Measurements from ENCODE around the gene PTPRD.

Gene PTPRD

DNA sequence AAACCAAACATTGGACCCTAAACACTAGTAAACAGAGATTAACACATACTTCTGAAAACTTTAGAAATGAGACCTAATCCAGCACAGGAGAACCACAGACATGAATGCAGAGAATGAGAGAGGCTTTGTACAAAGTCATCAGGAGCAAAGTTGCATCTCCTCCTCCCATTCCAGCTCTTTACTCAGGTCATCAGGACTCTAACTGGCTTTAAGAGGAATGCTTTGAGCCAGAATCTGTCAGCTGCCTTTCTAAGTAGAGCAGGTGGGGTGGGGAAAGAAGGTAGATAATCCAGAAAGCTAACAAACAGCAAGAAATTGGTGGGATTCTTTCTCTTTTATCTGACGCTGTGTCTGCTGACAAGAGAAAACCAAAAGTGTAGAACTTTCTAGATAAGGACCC, 2230.5 kb downstream of the PTPRD start:
- H3K36me3 ChIP-seq (ENCODE audit: insufficient read depth, low read length): no peaks in the 10 kb centered on the region
- H3K4me3 ChIP-seq (ENCODE audit: low read length): no peak overlapping the region
- H2AFZ ChIP-seq (ENCODE audit: low read depth, low read length): no peak overlapping the region
- H3K4me1 ChIP-seq (ENCODE audit: insufficient read depth, low read length): no peaks in the 10 kb centered on the region
- H3K27me3 ChIP-seq (ENCODE audit: insufficient read depth, low read length): no peaks in the 10 kb centered on the region
- no peaks in the 10 kb centered on the region for H3K9me3 ChIP-seq (ENCODE audit: low read length)

GRCh38 chr9:8381601-8382000, 2231.2 kb downstream of the PTPRD start:
- H3K9me3 ChIP-seq (ENCODE audit: low read length): no peaks in the 10 kb centered on the region

DNA sequence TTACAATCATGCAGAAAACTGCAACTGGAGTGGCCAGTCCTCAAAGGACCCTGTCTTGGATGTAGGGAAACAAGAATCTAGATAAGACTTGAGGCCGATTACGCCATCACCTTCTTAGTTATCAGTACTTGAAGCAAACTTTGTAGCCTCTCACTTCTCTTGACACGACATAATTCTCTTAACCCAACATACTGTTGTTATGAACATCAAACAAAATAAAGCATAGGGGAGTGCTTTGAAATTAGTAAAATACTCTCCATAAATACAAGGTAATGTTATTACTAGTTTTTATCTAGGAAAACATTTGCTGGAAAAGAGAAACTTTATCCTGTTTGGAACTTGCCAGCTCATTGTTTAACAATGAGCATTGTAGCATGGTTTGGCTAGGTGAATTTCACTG, 2238.3 kb downstream of the PTPRD start:
- no peak overlapping the region for H2AFZ ChIP-seq (ENCODE audit: low read depth, low read length)
- H3K27me3 ChIP-seq (ENCODE audit: insufficient read depth, low read length): no peaks in the 10 kb centered on the region
- H3K4me1 ChIP-seq (ENCODE audit: insufficient read depth, low read length): peaks cover 6% of the 10 kb centered on the region
- peaks cover 11% of the 10 kb centered on the region for H3K36me3 ChIP-seq (ENCODE audit: insufficient read depth, low read length)
- H3K4me3 ChIP-seq (ENCODE audit: low read length): no peak overlapping the region
- no peaks in the 10 kb centered on the region for H3K9me3 ChIP-seq (ENCODE audit: low read length)

More at GRCh38 chr9:8381601-8382000, 2231.2 kb downstream of the PTPRD start:
- no peaks in the 10 kb centered on the region for H3K27me3 ChIP-seq (ENCODE audit: insufficient read depth, low read length)
- H2AFZ ChIP-seq (ENCODE audit: low read depth, low read length): no peak overlapping the region
- H3K36me3 ChIP-seq (ENCODE audit: insufficient read depth, low read length): no peaks in the 10 kb centered on the region
- H3K4me3 ChIP-seq (ENCODE audit: low read length): no peak overlapping the region
- H3K4me1 ChIP-seq (ENCODE audit: insufficient read depth, low read length): no peaks in the 10 kb centered on the region

DNA sequence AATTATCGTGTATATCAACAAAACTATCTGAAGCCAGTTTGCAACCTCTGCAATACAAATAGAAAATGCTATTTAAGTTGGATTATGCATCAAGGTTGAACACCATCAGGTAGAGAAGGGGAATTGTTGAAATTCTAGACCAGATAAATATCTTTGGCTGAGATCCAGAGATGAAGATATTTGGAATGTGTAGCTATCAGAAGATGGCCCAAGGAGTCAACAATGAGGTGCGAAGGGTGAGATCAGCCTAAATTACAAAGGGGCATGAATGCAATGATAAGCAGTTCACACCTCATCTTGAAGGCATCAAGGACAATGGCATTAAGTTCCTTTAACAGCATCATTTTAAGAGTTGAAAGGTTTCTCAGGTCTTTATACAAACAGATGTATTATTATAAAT, 2241.1 kb downstream of the PTPRD start:
- Histone ChIP-seq H3K9me3 (ENCODE audit: low read length) (no peaks in the 10 kb centered on the region), H3K4me1 (ENCODE audit: insufficient read depth, low read length) (peaks cover 8% of the 10 kb centered on the region), H3K27me3 (ENCODE audit: insufficient read depth, low read length) (no peaks in the 10 kb centered on the region), H3K36me3 (ENCODE audit: insufficient read depth, low read length) (peaks cover 11% of the 10 kb centered on the region), H3K4me3 (ENCODE audit: low read length) (no peak overlapping the region), H2AFZ (ENCODE audit: low read depth, low read length) (no peak overlapping the region)

GRCh38 chr9:8366161-8366926, 2246.5 kb downstream of the PTPRD start:
- H3K9me3 ChIP-seq (ENCODE audit: low read length): no peaks in the 10 kb centered on the region

GRCh38 chr9:8365466-8366160, 2247.2 kb downstream of the PTPRD start:
- H3K4me1 ChIP-seq (ENCODE audit: insufficient read depth, low read length): peaks cover 8% of the 10 kb centered on the region
- H3K36me3 ChIP-seq (ENCODE audit: insufficient read depth, low read length): peaks cover 5% of the 10 kb centered on the region
- H2AFZ ChIP-seq (ENCODE audit: low read depth, low read length): no peak overlapping the region
- H3K4me3 ChIP-seq (ENCODE audit: low read length): no peak overlapping the region
- H3K27me3 ChIP-seq (ENCODE audit: insufficient read depth, low read length): no peaks in the 10 kb centered on the region
- no peaks in the 10 kb centered on the region for H3K9me3 ChIP-seq (ENCODE audit: low read length)

More at GRCh38 chr9:8366161-8366926, 2246.5 kb downstream of the PTPRD start:
- no peak overlapping the region for H2AFZ ChIP-seq (ENCODE audit: low read depth, low read length)
- peaks cover 8% of the 10 kb centered on the region for H3K4me1 ChIP-seq (ENCODE audit: insufficient read depth, low read length)
- no peak overlapping the region for H3K4me3 ChIP-seq (ENCODE audit: low read length)
- peaks cover 5% of the 10 kb centered on the region for H3K36me3 ChIP-seq (ENCODE audit: insufficient read depth, low read length)
- H3K27me3 ChIP-seq (ENCODE audit: insufficient read depth, low read length): no peaks in the 10 kb centered on the region

GRCh38 chr9:8365029-8365428, 2247.8 kb downstream of the PTPRD start:
- peaks cover 5% of the 10 kb centered on the region for H3K36me3 ChIP-seq (ENCODE audit: insufficient read depth, low read length)
- H3K9me3 ChIP-seq (ENCODE audit: low read length): no peaks in the 10 kb centered on the region
- H3K4me3 ChIP-seq (ENCODE audit: low read length): no peak overlapping the region

DNA sequence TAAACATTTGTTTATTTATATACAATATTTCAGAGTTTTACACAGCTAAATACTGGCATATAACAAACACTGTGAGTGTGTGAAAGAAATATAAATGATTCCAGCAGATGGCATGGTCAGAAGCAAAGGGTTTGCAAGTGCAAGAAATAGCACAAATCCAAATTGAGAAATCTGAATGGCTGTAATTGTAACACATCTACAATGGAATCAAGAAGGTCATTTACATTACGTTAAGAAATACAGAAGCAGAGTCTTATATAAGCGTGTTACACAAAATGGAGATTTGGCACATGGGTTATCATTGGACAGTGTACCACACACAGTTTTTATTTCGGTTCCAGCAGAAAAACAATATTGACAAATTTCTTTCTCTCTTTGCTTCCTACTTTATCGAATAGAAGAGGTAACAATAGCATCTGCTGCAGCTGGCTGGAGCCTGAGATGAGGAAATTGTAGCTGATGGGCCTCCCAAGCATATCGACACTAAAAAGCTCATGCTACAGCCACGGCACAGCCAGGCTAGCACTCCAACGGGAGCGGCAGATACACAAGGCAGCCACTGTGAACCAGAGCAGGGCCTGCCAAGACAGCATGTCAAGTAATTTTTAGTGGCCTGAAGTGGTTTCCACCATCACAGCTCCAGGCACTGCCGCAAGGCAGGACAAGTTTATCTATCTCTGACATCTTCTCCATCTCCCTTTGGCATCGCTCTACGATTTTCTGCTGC, 2248.6 kb downstream of the PTPRD start:
- no peaks in the 10 kb centered on the region for H3K27me3 ChIP-seq (ENCODE audit: insufficient read depth, low read length)

More at GRCh38 chr9:8365029-8365428, 2247.8 kb downstream of the PTPRD start:
- Histone ChIP-seq H3K27me3 (ENCODE audit: insufficient read depth, low read length) (no peaks in the 10 kb centered on the region), H2AFZ (ENCODE audit: low read depth, low read length) (no peak overlapping the region), H3K4me1 (ENCODE audit: insufficient read depth, low read length) (peaks cover 8% of the 10 kb centered on the region)

GRCh38 chr9:8362250-8362649, 2250.6 kb downstream of the PTPRD start:
- H3K36me3 ChIP-seq (ENCODE audit: insufficient read depth, low read length): peaks cover 5% of the 10 kb centered on the region
- no peaks in the 10 kb centered on the region for H3K27me3 ChIP-seq (ENCODE audit: insufficient read depth, low read length)
- H3K9me3 ChIP-seq (ENCODE audit: low read length): no peaks in the 10 kb centered on the region
- H3K4me1 ChIP-seq (ENCODE audit: insufficient read depth, low read length): peaks cover 8% of the 10 kb centered on the region
- no peak overlapping the region for H2AFZ ChIP-seq (ENCODE audit: low read depth, low read length)
- no peak overlapping the region for H3K4me3 ChIP-seq (ENCODE audit: low read length)

More for the DNA sequence above, 2248.6 kb downstream of the PTPRD start:
- H3K4me3 ChIP-seq (ENCODE audit: low read length): no peak overlapping the region
- H2AFZ ChIP-seq (ENCODE audit: low read depth, low read length): no peak overlapping the region
- peaks cover 5% of the 10 kb centered on the region for H3K36me3 ChIP-seq (ENCODE audit: insufficient read depth, low read length)
- H3K9me3 ChIP-seq (ENCODE audit: low read length): no peaks in the 10 kb centered on the region
- H3K4me1 ChIP-seq (ENCODE audit: insufficient read depth, low read length): peaks cover 8% of the 10 kb centered on the region

DNA sequence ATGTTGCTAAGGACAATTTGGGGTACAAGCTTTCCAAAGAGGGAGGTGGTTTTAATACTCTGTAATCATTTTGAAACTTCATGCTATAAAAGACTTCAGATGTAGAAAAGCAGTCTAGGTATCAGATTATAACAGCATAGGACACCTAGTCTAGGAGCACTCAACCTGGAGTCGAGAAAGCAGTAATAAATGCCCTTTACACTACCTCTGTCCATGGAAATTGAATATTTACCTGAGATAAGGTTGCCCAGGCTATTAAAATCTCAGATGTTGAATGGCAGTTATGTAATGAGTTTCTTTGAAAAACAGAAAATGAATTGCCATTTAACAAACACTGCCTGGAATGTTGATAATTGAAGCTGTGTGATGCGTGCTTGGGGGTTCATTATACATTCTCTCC, 2251.4 kb downstream of the PTPRD start:
- Histone ChIP-seq H3K27me3 (ENCODE audit: insufficient read depth, low read length) (no peaks in the 10 kb centered on the region), H3K4me1 (ENCODE audit: insufficient read depth, low read length) (peaks cover 2% of the 10 kb centered on the region), H3K4me3 (ENCODE audit: low read length) (no peak overlapping the region), H3K36me3 (ENCODE audit: insufficient read depth, low read length) (peaks cover 5% of the 10 kb centered on the region), H3K9me3 (ENCODE audit: low read length) (no peaks in the 10 kb centered on the region), H2AFZ (ENCODE audit: low read depth, low read length) (no peak overlapping the region)

- Histone ChIP-seq H3K4me3 (ENCODE audit: low read length) (no peak overlapping the region), H3K9me3 (ENCODE audit: low read length) (no peaks in the 10 kb centered on the region), H3K27me3 (ENCODE audit: insufficient read depth, low read length) (no peaks in the 10 kb centered on the region), H3K4me1 (ENCODE audit: insufficient read depth, low read length) (no peaks in the 10 kb centered on the region), H2AFZ (ENCODE audit: low read depth, low read length) (no peak overlapping the region), H3K36me3 (ENCODE audit: insufficient read depth, low read length) (no peaks in the 10 kb centered on the region)
Observed at GRCh38 chr9:8356406-8356805, 2256.4 kb downstream of the PTPRD start.

GRCh38 chr9:8351436-8351835, 2261.4 kb downstream of the PTPRD start:
- H3K9me3 ChIP-seq (ENCODE audit: low read length): no peaks in the 10 kb centered on the region
- no peak overlapping the region for H2AFZ ChIP-seq (ENCODE audit: low read depth, low read length)
- no peaks in the 10 kb centered on the region for H3K27me3 ChIP-seq (ENCODE audit: insufficient read depth, low read length)
- no peaks in the 10 kb centered on the region for H3K36me3 ChIP-seq (ENCODE audit: insufficient read depth, low read length)
- no peaks in the 10 kb centered on the region for H3K4me1 ChIP-seq (ENCODE audit: insufficient read depth, low read length)
- H3K4me3 ChIP-seq (ENCODE audit: low read length): no peak overlapping the region

DNA sequence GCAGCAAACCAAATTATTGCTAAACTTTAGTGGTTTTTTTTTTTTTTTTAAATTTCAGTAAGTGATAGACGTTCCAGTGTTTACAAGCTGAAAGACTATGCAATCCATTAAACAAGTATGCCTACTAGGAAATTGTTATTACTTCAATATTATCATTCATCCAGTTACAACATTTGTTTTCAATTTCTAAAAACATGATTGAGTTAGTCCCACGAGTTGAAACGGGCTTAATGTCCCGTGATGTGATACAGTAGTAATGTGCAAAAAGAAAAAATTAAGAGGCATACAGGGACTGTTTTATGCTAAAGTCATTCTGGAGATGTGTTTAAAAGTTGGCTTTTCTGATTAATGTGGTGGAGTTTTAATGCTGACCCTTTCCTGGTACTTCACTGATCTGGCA, 2262.9 kb downstream of the PTPRD start:
- Histone ChIP-seq H3K4me1 (ENCODE audit: insufficient read depth, low read length) (no peaks in the 10 kb centered on the region), H3K9me3 (ENCODE audit: low read length) (no peaks in the 10 kb centered on the region), H2AFZ (ENCODE audit: low read depth, low read length) (no peak overlapping the region), H3K27me3 (ENCODE audit: insufficient read depth, low read length) (no peaks in the 10 kb centered on the region), H3K4me3 (ENCODE audit: low read length) (no peak overlapping the region), H3K36me3 (ENCODE audit: insufficient read depth, low read length) (no peaks in the 10 kb centered on the region)
